RPMI7951 (cell line): ENCODE data around the gene TMSB4X. TPM values are rescaled to one million over a fixed set of nuclear protein-coding genes. Genes with fewer than 3 reads are reported as not detected.
A peak's percentile ranks its signal among the peaks of the same experiment; 100 is the strongest.
"Not testable (repeated sequence)": the region's sequence is repeated elsewhere in the genome, so short reads cannot be mapped to it uniquely, and the experiment has no call there.

ENCODE experiments used
- DNase-seq: peaks from one replicate; pipeline ENCODE4 v3.0.0-alpha.2; 2012; ENCODE audit warnings: low read depth
- total RNA-seq: library from RNA; depleted of rRNA; stranded (reverse); fragments of >200 nt; shearing (Covaris generic); gene quantifications from 2 replicates; pipeline ENCODE4 v1.2.3, GENCODE V29; 2014; rRNA removed

The TMSB4X gene
- total RNA-seq: 3,554 and 3,782 TPM in 2 replicates

GRCh38 chrX:12974796-12975669 is at the start of gene TMSB4X:
Gene TMSB4X (plus strand): TSS chrX:12975110.
- peak; percentile 83 for DNase-seq

GRCh38 chrX:12929701-12930100 is 45.2 kb upstream of the TMSB4X start:
- DNase-seq: peak; percentile 73

- peak; percentile 10 for DNase-seq
Measured at GRCh38 chrX:12930150-12930549, 44.8 kb upstream of the TMSB4X start.

GRCh38 chrX:12932244-12932643 is 42.7 kb upstream of the TMSB4X start:
- DNase-seq: no peak

- no peak for DNase-seq
Measured at GRCh38 chrX:12934850-12935249, 40.1 kb upstream of the TMSB4X start.

GRCh38 chrX:12936947-12937346 is 38.0 kb upstream of the TMSB4X start:
- DNase-seq: no peak

- DNase-seq: not testable (repeated sequence)
Measured at GRCh38 chrX:12940471-12940870, 34.4 kb upstream of the TMSB4X start.

GRCh38 chrX:12943592-12943991 is 31.3 kb upstream of the TMSB4X start:
- DNase-seq: not testable (repeated sequence)

- DNase-seq: not testable (repeated sequence)
Measured at GRCh38 chrX:12944452-12944851, 30.5 kb upstream of the TMSB4X start.

- no peak for DNase-seq
Measured at GRCh38 chrX:12945494-12945893, 29.4 kb upstream of the TMSB4X start.

GRCh38 chrX:12946406-12946805 is 28.5 kb upstream of the TMSB4X start:
- peak; percentile 39 for DNase-seq

- peak; percentile 86 for DNase-seq
Measured at GRCh38 chrX:12946838-12947544, 27.9 kb upstream of the TMSB4X start.

- no peak for DNase-seq
Measured at GRCh38 chrX:12947545-12948235, 27.2 kb upstream of the TMSB4X start.

- DNase-seq: no peak
Measured at GRCh38 chrX:12948495-12948894, 26.4 kb upstream of the TMSB4X start.

- peak; percentile 64 for DNase-seq
Measured at GRCh38 chrX:12949205-12949926, 25.5 kb upstream of the TMSB4X start.

- peak; percentile 90 for DNase-seq
Measured at GRCh38 chrX:12949927-12950656, 24.8 kb upstream of the TMSB4X start.

- peak; percentile 11 for DNase-seq
Measured at GRCh38 chrX:12950851-12951594, 23.9 kb upstream of the TMSB4X start.

GRCh38 chrX:12951595-12951975 is 23.3 kb upstream of the TMSB4X start:
- DNase-seq: no peak

- DNase-seq: no peak
Measured at GRCh38 chrX:12953420-12953819, 21.5 kb upstream of the TMSB4X start.

- no peak for DNase-seq
Measured at GRCh38 chrX:12954376-12954775, 20.5 kb upstream of the TMSB4X start.
